HEK293 (cell line): ENCODE data around the gene ZSCAN2.

Experiments used
- CTCF ChIA-PET: fragments of 350-600 bp; formaldehyde crosslinking; extraction: SDS; loops from one replicate; lab custom pipeline; 2021; ENCODE audit warnings: antibody characterized with exemption; lab: Yijun Ruan, JAX
- POLR2A ChIA-PET: fragments of 300-600 bp; formaldehyde crosslinking; extraction: SDS; loops from one replicate; lab custom pipeline; 2020; ENCODE audit warnings: antibody characterized with exemption, inconsistent platforms; lab: Yijun Ruan, JAX
- H3K27ac ChIP-seq: fragments of 200-500 bp; sonication (Bioruptor generic); 2 replicates; pipeline ENCODE4 v1.5.1; 2014; ENCODE audit warnings: low read depth, low read length, control low read depth, inconsistent platforms; ENCODE audit errors: extremely low read depth
- H3K36me3 ChIP-seq, 2 experiments: fragments of 200-500 bp in 1 of 2; sonication (Bioruptor generic) in 1 of 2; 1 replicate in 1 of 2; 2 replicates in 1 of 2; pipeline ENCODE4 v1.5.1; 2014 to 2017; ENCODE audit warnings: inconsistent platforms in 2 of 2, low read length in 2 of 2; ENCODE audit not compliant: control insufficient read depth in 2 of 2, insufficient read depth in 1 of 2
- H3K4me1 ChIP-seq: fragments of 200-500 bp; sonication (Bioruptor generic); 2 replicates; pipeline ENCODE4 v1.5.1; 2014; ENCODE audit warnings: mild to moderate bottlenecking, low read length, inconsistent platforms; ENCODE audit not compliant: control insufficient read depth, insufficient read depth
- H3K4me3 ChIP-seq: 2 replicates; pipeline ENCODE4 v1.5.1; 2011; ENCODE audit warnings: low read depth, mild to moderate bottlenecking, control low read depth, low read length, moderate library complexity
- H3K9me3 ChIP-seq: fragments of 200-500 bp; sonication (Bioruptor generic); 2 replicates; pipeline ENCODE4 v1.5.1; 2014; ENCODE audit warnings: low read depth, low read length, inconsistent platforms; ENCODE audit not compliant: control insufficient read depth, insufficient read depth
- BCL11A ChIP-seq: fragments of 450-650 bp; formaldehyde crosslinking; IDR thresholded peaks from 2 replicates; pipeline ENCODE4 v1.5.1; 2016; ENCODE audit warnings: low read depth, missing biosample characterization, missing genetic modification characterization
- EGR2 ChIP-seq: fragments of 450-650 bp; formaldehyde crosslinking; IDR thresholded peaks from 2 replicates; pipeline ENCODE4 v1.5.1; 2016; ENCODE audit warnings: low read depth, missing biosample characterization, missing genetic modification characterization
- FEZF1 ChIP-seq: fragments of 450-650 bp; formaldehyde crosslinking; IDR thresholded peaks from 2 replicates; pipeline ENCODE4 v1.5.1; 2016; ENCODE audit warnings: missing biosample characterization, missing genetic modification characterization
- HOXD13 ChIP-seq: sonication (generic); formaldehyde crosslinking; IDR thresholded peaks from 2 replicates; pipeline ENCODE4 v1.8.0; 2022; ENCODE audit warnings: missing genetic modification reagents, borderline replicate concordance
- OSR2 ChIP-seq: fragments of 450-650 bp; formaldehyde crosslinking; IDR thresholded peaks from 2 replicates; pipeline ENCODE4 v1.5.1; 2016; ENCODE audit warnings: missing biosample characterization, missing genetic modification characterization
- OVOL3 ChIP-seq: fragments of 450-650 bp; formaldehyde crosslinking; IDR thresholded peaks from 2 replicates; pipeline ENCODE4 v1.5.1; 2016; ENCODE audit warnings: missing biosample characterization, missing genetic modification characterization
- PRDM1 ChIP-seq: fragments of 450-650 bp; formaldehyde crosslinking; IDR thresholded peaks from 2 replicates; pipeline ENCODE4; 2016; ENCODE audit warnings: missing biosample characterization, missing genetic modification characterization
- SP2 ChIP-seq: fragments of 450-650 bp; formaldehyde crosslinking; IDR thresholded peaks from 2 replicates; pipeline ENCODE4 v1.5.1; 2016; ENCODE audit warnings: missing biosample characterization, missing genetic modification characterization
- ZBTB44 ChIP-seq: fragments of 450-650 bp; IDR thresholded peaks from 2 replicates; pipeline ENCODE4 v1.5.1; 2018; ENCODE audit warnings: missing biosample characterization, mild to moderate bottlenecking, missing genetic modification characterization
- ZBTB8A ChIP-seq: fragments of 450-650 bp; formaldehyde crosslinking; IDR thresholded peaks from 2 replicates; pipeline ENCODE4 v1.5.1; 2016; ENCODE audit warnings: missing biosample characterization, missing genetic modification characterization
- ZFP37 ChIP-seq: fragments of 450-650 bp; formaldehyde crosslinking; IDR thresholded peaks from 2 replicates; pipeline ENCODE4 v1.5.1; 2016; ENCODE audit warnings: missing biosample characterization, missing genetic modification characterization
- ZNF221 ChIP-seq: fragments of 450-650 bp; formaldehyde crosslinking; IDR thresholded peaks from 2 replicates; pipeline ENCODE4 v1.5.1; 2017; ENCODE audit warnings: missing biosample characterization, missing genetic modification characterization, borderline replicate concordance
- ZNF548 ChIP-seq: fragments of 450-650 bp; formaldehyde crosslinking; IDR thresholded peaks from 2 replicates; pipeline ENCODE4 v1.5.1; 2016; ENCODE audit warnings: missing biosample characterization, missing genetic modification characterization
- ZNF624 ChIP-seq: fragments of 450-650 bp; formaldehyde crosslinking; IDR thresholded peaks from 2 replicates; pipeline ENCODE4 v1.5.1; 2017; ENCODE audit warnings: missing biosample characterization, missing genetic modification characterization
- ZNF654 ChIP-seq: fragments of 450-650 bp; formaldehyde crosslinking; IDR thresholded peaks from 2 replicates; pipeline ENCODE4 v1.5.1; 2016; ENCODE audit warnings: low read depth, missing biosample characterization, missing genetic modification characterization
- ZNF785 ChIP-seq: fragments of 450-650 bp; formaldehyde crosslinking; IDR thresholded peaks from 2 replicates; pipeline ENCODE4 v1.5.1; 2016; ENCODE audit warnings: missing biosample characterization, missing genetic modification characterization
- ZNF843 ChIP-seq: fragments of 450-650 bp; formaldehyde crosslinking; IDR thresholded peaks from 2 replicates; pipeline ENCODE4 v1.5.1; 2016; ENCODE audit warnings: missing biosample characterization, missing genetic modification characterization
- TF ChIP-seq, protein P1 (sequence below): fragments of 450-650 bp; IDR thresholded peaks from 2 replicates; pipeline ENCODE4 v1.5.1; 2018; ENCODE audit warnings: missing biosample characterization, missing genetic modification characterization
- TF ChIP-seq, protein P2 (sequence below): fragments of 450-650 bp; formaldehyde crosslinking; IDR thresholded peaks from 2 replicates; pipeline ENCODE4 v1.5.1; 2016; ENCODE audit warnings: missing biosample characterization, missing genetic modification characterization
- TF ChIP-seq, protein P3 (sequence below): fragments of 450-650 bp; formaldehyde crosslinking; IDR thresholded peaks from 2 replicates; pipeline ENCODE4 v1.5.1; 2016; ENCODE audit warnings: missing biosample characterization, missing genetic modification characterization
- TF ChIP-seq, protein P4 (sequence below): fragments of 450-650 bp; formaldehyde crosslinking; IDR thresholded peaks from 2 replicates; pipeline ENCODE4 v1.5.1; 2016; ENCODE audit warnings: missing biosample characterization, missing genetic modification characterization

The ZSCAN2 gene

DNA sequence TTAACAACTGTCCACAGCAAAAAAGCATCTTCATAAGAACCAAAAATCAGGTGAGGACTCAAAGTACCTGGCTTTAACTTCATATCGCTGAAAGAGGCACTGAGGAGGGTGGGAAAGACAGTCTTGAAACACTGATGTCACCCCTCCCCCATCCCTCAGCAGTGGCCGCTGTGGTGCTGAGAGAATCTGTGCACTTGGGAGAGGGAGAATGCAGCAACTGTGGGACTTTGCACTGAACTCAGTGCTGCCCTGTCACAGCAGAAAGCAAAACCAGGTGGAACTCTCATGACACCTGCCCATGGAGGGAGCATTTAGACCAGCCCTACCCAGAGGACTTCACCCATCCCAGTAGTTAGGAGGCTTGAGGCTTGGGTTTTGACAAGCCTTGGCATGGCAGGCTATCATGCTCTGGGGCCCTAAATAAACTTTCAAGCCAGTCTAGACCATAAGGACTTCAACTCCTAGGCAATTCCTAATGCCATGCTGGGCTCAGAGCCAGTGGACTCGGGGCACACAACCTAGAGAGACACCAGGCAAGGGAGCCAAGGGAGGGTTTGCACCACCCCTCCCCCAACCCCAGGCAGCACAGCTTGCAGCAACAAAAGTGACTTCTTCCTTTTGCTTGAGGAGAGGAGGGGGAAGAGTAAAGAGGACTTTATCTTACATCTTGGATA lies 6.1 kb upstream of the ZSCAN2 start:
- Histone ChIP-seq H3K27ac (no peak overlapping the region), H3K36me3 (no peaks in the 10 kb centered on the region), H3K9me3 (no peaks in the 10 kb centered on the region), H3K4me3 (no peak overlapping the region), H3K4me1 (no peaks in the 10 kb centered on the region)
- CTCF ChIA-PET, result interaction anchor here (0.7 to 1.6 kb wide), 3 partner anchors 16 to 334 kb away, joined by 3 to 6 read pairs (median 4); partner anchors contain the start of gene WDR73
- POLR2A ChIA-PET, result no interaction called here
- TF ChIP-seq ZNF624 (tag by site-specific recombination) (no peak), ZBTB8A (tag by site-specific recombination) (no peak), BCL11A (tag by site-specific recombination) (no peak)
- TF ChIP-seq, all 188 proteins: peak for 0

GRCh38 chr15:84595660-84596059 lies 5.1 kb upstream of the ZSCAN2 start:
- no peaks in the 10 kb centered on the region for H3K36me3 ChIP-seq
- no peak for TF ChIP-seq ZFP37 (tag by site-specific recombination)
- TF ChIP-seq SP2 (tag by site-specific recombination), result no peak
- no peak for TF ChIP-seq EGR2
- no peak for TF ChIP-seq ZNF548 (tag by site-specific recombination)
- TF ChIP-seq ZNF221 (tag by site-specific recombination), result no peak
- no peak for TF ChIP-seq FEZF1
- H3K9me3 ChIP-seq, result no peaks in the 10 kb centered on the region
- H3K4me1 ChIP-seq, result no peaks in the 10 kb centered on the region
- ChIA-PET CTCF (no interaction called here), POLR2A (no interaction called here)
- no peak overlapping the region for H3K27ac ChIP-seq
- no peak overlapping the region for H3K4me3 ChIP-seq

DNA sequence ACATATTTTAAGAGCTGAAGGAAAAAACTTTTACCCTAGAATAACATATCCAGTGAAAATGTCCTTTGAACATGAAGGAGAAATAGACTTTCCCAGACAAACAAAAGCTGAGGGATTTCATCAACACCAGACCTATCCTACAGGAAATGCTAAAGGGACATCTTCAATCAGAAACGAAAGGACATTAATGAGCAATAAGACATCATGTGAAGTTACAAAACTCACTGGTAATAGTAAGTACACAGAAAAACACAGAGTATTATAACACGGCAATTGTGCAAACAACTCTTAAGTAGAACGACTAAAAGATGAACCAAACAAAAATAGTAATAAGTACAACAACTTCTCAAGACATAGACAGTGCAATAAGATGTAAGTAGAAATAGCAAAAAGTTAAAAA lies 3.5 kb upstream of the ZSCAN2 start:
- CTCF ChIA-PET, result interaction anchor here (0.6 to 3.4 kb wide), 10 partner anchors 9 to 448 kb away, joined by 3 to 21 read pairs (median 4); partner anchors contain the start of gene WDR73
- H3K27ac ChIP-seq, result no peak overlapping the region
- peaks cover 8% of the 10 kb centered on the region; the same call in 1 of the 2 replicates for H3K4me1 ChIP-seq
- H3K9me3 ChIP-seq, result no peaks in the 10 kb centered on the region
- POLR2A ChIA-PET, result interaction anchor here (1.6 kb wide), 1 partner anchor 119 kb away, joined by 4 read pairs; the partner anchor contains the start of gene SEC11A
- H3K4me3 ChIP-seq, result no peak overlapping the region
- no peaks in the 10 kb centered on the region; a peak in 1 of 3 replicates for H3K36me3 ChIP-seq
- TF ChIP-seq, protein P1, sequence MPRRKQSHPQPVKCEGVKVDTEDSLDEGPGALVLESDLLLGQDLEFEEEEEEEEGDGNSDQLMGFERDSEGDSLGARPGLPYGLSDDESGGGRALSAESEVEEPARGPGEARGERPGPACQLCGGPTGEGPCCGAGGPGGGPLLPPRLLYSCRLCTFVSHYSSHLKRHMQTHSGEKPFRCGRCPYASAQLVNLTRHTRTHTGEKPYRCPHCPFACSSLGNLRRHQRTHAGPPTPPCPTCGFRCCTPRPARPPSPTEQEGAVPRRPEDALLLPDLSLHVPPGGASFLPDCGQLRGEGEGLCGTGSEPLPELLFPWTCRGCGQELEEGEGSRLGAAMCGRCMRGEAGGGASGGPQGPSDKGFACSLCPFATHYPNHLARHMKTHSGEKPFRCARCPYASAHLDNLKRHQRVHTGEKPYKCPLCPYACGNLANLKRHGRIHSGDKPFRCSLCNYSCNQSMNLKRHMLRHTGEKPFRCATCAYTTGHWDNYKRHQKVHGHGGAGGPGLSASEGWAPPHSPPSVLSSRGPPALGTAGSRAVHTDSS (tag by site-specific recombination), result no peak
- TF ChIP-seq PRDM1 (tag by site-specific recombination) (0 out of 2 replicates have a peak, but pooled peaks have one; percentile 26), FEZF1 (no peak), OVOL3 (tag by site-specific recombination) (no peak), ZNF843 (tag by site-specific recombination) (no peak)

GRCh38 chr15:84598250-84598649 lies 2.6 kb upstream of the ZSCAN2 start:
- Histone ChIP-seq H3K27ac (no peak overlapping the region), H3K9me3 (no peaks in the 10 kb centered on the region), H3K36me3 (no peaks in the 10 kb centered on the region; a peak in 1 of 3 replicates), H3K4me1 (peaks cover 16% of the 10 kb centered on the region; the same call in 1 of the 2 replicates), H3K4me3 (no peak overlapping the region)
- ChIA-PET POLR2A (interaction anchor here (0.6 to 1.6 kb wide), 2 partner anchors 102 to 118 kb away, joined by 4 to 7 read pairs; partner anchors contain the start of gene SEC11A), CTCF (interaction anchor here (0.7 to 3.8 kb wide), 30 partner anchors 8 to 510 kb away, joined by 3 to 29 read pairs (median 5); partner anchors contain the start of gene WDR73)
- no peak for TF ChIP-seq ZBTB44 (tag by site-specific recombination)
- TF ChIP-seq, protein P2, sequence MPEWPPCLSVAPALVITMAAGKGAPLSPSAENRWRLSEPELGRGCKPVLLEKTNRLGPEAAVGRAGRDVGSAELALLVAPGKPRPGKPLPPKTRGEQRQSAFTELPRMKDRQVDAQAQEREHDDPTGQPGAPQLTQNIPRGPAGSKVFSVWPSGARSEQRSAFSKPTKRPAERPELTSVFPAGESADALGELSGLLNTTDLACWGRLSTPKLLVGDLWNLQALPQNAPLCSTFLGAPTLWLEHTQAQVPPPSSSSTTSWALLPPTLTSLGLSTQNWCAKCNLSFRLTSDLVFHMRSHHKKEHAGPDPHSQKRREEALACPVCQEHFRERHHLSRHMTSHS, result no peak
- TF ChIP-seq ZNF843 (tag by site-specific recombination), result no peak
- no peak for TF ChIP-seq OSR2 (tag by site-specific recombination)
- no peak for TF ChIP-seq ZNF785
- TF ChIP-seq ZNF654, result no peak
- TF ChIP-seq, protein P3, sequence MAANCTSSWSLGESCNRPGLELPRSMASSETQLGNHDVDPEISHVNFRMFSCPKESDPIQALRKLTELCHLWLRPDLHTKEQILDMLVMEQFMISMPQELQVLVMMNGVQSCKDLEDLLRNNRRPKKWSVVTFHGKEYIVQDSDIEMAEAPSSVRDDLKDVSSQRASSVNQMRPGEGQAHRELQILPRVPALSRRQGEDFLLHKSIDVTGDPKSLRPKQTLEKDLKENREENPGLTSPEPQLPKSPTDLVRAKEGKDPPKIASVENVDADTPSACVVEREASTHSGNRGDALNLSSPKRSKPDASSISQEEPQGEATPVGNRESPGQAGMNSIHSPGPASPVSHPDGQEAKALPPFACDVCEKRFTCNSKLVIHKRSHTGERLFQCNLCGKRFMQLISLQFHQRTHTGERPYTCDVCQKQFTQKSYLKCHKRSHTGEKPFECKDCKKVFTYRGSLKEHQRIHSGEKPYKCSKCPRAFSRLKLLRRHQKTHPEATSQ, result no peak
- TF ChIP-seq, protein P4, sequence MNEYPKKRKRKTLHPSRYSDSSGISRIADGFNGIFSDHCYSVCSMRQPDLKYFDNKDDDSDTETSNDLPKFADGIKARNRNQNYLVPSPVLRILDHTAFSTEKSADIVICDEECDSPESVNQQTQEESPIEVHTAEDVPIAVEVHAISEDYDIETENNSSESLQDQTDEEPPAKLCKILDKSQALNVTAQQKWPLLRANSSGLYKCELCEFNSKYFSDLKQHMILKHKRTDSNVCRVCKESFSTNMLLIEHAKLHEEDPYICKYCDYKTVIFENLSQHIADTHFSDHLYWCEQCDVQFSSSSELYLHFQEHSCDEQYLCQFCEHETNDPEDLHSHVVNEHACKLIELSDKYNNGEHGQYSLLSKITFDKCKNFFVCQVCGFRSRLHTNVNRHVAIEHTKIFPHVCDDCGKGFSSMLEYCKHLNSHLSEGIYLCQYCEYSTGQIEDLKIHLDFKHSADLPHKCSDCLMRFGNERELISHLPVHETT (tag by site-specific recombination), result no peak
- no peak for TF ChIP-seq HOXD13 (CRISPR knock-in tag)
